ENCODE measurements around the gene ZNF226.
A peak's percentile ranks its signal among the peaks of the same experiment; 100 is the strongest.
"Not testable (repeated sequence)": the region's sequence is repeated elsewhere in the genome, so short reads cannot be mapped to it uniquely, and the experiment has no call there.

The ZNF226 gene

GRCh38 chr19:44212250-44212865 is 47.5 kb downstream of the ZNF226 start, which contains the start of gene ZNF227:
ZNF227 (plus strand) TSS chr19:44212532; CDS start chr19:44217793, 5,261 bp downstream.
- peak; percentile 86 for DNase-seq (ENCODE audit: low spot score)

GRCh38 chr19:44212866-44213346 is 48.0 kb downstream of the ZNF226 start:
- DNase-seq (ENCODE audit: low spot score), result peak; percentile 2

- DNase-seq (ENCODE audit: low spot score), result not testable (repeated sequence)
Observed at GRCh38 chr19:44219926-44220325, 55.0 kb downstream of the ZNF226 start.

- DNase-seq (ENCODE audit: low spot score), result not testable (repeated sequence)
Observed at GRCh38 chr19:44220761-44221160, 55.9 kb downstream of the ZNF226 start.

GRCh38 chr19:44221291-44221690 is 56.4 kb downstream of the ZNF226 start:
- not testable (repeated sequence) for DNase-seq (ENCODE audit: low spot score)

Data from LoVo (cell line).